Astrocyte of the spinal cord (primary cell): Measurements from ENCODE around the gene DTWD2.
"Not testable (repeated sequence)": the region's sequence is repeated elsewhere in the genome, so short reads cannot be mapped to it uniquely, and the experiment has no call there.

Source experiments
- DNase-seq: peaks from one replicate; pipeline ENCODE4 v3.0.0; 2011; ENCODE audit warnings: low read depth, low spot score
- H3K4me3 ChIP-seq: 2 replicates; pipeline ENCODE4 v1.5.1; 2011; ENCODE audit warnings: low read depth, mild to moderate bottlenecking, low read length, moderate library complexity
- CTCF ChIP-seq: IDR thresholded peaks from 2 replicates; pipeline ENCODE4 v1.5.1; 2012; ENCODE audit warnings: low read depth, mild to moderate bottlenecking, low read length, inconsistent platforms
- in situ Hi-C: cut with HindIII; loops from 2 replicates; pipeline ENCODE4 v1.10.0; 2017; ENCODE audit warnings: low sequenced_read_pairs

DTWD2 gene

DNA sequence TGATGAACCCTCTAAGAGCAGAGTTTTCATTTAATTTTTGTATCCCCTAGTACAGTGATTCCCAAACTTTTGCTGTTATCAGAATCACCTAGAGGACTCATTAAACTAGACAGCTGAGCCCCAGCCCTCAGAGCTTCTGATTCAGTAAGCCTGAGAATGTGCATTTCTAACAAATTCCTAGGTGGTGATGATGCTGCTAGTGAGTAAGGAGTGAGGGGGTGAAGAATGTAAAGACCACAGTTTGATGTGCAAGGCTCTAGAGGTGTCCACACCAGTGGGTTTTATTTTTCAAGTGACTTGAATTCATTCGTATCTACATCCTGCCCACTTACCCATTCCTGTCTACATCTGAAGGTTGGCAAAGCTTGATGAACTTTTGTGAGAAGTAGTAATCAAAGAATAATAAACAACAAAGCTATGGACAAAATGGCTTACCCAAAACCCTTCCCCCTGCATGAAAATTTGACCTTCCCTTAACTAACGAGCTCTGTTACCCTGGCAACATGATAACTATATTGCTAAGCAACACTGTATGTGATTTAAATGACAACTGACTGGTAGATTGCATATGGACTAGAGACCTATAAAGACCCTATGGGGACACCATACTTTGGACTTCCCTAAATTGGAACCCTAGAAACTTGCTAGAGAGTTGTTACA is 35.2 kb downstream of the DTWD2 start:
- no peak overlapping the region for H3K4me3 ChIP-seq
- DNase-seq, result no peak
- no peak for TF ChIP-seq CTCF
- in situ Hi-C loops, result no loop called here

DNA sequence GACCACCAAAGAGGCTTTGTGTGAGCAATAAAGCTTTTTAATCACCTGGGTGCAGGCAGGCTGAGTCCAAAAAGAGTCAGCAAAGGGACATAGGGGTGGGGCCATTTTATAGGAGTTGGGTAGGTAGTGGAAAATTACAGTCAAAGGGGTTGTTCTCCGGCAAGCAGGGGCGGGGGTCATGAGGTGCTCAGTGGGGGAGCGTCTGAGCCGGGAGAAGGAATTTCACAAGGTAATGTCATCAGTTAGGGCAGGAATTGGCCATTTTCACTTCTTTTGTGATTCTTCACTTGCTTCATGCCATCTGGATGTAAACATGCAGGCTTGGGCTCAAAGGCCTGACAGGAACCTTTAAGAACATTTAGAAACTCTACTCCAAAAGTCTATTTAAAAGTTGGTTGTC is 36.0 kb downstream of the DTWD2 start:
- in situ Hi-C loops, H3K4me3 ChIP-seq, DNase-seq: not testable (repeated sequence)

GRCh38 chr5:118950354-118950753 is 38.0 kb downstream of the DTWD2 start:
- in situ Hi-C loops, H3K4me3 ChIP-seq, DNase-seq: not testable (repeated sequence)

- no peak for DNase-seq
- in situ Hi-C loops, result no loop called here
- TF ChIP-seq CTCF, result no peak
- H3K4me3 ChIP-seq, result no peak overlapping the region
Observed at GRCh38 chr5:118946138-118946800, 42.1 kb downstream of the DTWD2 start.

DNA sequence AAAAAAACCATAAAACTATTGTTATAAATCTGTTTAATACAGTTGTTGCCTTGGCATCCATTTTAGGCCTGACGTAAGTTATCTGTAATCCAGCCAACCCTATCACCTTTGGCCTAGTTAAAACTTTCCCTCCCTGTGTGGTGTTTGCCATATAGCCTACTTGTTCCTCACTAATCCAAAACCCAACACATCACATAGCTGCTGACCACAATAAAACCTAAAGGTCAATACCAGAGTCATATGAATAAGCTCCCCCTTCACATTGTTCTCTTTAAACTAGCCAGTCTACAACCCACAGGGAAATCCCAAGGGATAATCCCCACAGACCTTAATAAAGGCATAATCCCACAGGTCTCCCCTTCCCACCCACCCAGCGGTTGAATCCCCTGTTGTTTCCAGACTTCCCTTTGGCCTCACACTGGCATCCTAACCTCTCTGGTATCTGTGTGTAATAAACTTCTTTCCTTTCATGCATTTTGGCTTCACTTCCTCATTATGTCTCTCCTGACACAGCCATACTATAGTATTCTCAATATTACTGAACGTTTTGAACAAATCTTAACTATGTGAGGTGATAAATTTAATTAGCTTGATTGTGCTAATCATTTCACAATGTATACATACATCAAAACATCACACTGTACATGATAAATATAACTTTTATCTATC is 50.8 kb downstream of the DTWD2 start:
- DNase-seq, result peak; percentile 1
- in situ Hi-C loops, result no loop called here
- H3K4me3 ChIP-seq, result no peak overlapping the region
- TF ChIP-seq CTCF, result no peak

GRCh38 chr5:118933703-118934102 is 54.6 kb downstream of the DTWD2 start:
- H3K4me3 ChIP-seq, result no peak overlapping the region
- DNase-seq, result no peak
- in situ Hi-C loops, result no loop called here
- no peak for TF ChIP-seq CTCF

- no peak overlapping the region for H3K4me3 ChIP-seq
- in situ Hi-C loops, result no loop called here
- no peak for TF ChIP-seq CTCF
- no peak for DNase-seq
Observed at GRCh38 chr5:118931564-118931963, 56.8 kb downstream of the DTWD2 start.
